NT2/D1 (cell line): ENCODE data around the gene CREB5.

Experiments used
- SUZ12 ChIP-seq: IDR thresholded peaks from 2 replicates; pipeline ENCODE4 v1.6.1; 2011; ENCODE audit not compliant: insufficient read length, insufficient read depth; ENCODE audit errors: extremely low read depth
- YY1 ChIP-seq: IDR thresholded peaks from 2 replicates; pipeline ENCODE4 v1.6.1; 2011; ENCODE audit not compliant: insufficient read length, insufficient read depth
- ZNF274 ChIP-seq: IDR thresholded peaks from 2 replicates; pipeline ENCODE4 v1.6.1; 2011; ENCODE audit warnings: mild to moderate bottlenecking, low read depth, low read length

GRCh38 chr7:28811008-28811407 lies 398.7 kb downstream of the CREB5 start:
- no peak for TF ChIP-seq ZNF274
- no peak for TF ChIP-seq YY1
- TF ChIP-seq SUZ12 = no peak
